ENCODE results near the gene LMF1.

- TF ChIP-seq CTCF (IDR thresholded peaks at IDR 0.05) (no peak), POLR2AphosphoS5 (IDR thresholded peaks at IDR 0.05; ENCODE audit: insufficient read depth in 1 of 2, low read depth in 1 of 2) (no peak)
These were observed 86.6 kb downstream of the LMF1 start for GRCh38 chr16:884232-884631.

All from vagina (tissue), 2 donors.